PC-3 (cell line): ENCODE measurements around the gene UGT1A8.

Experiments used
- CTCF ChIP-seq: fragments of 300-600 bp; sonication (generic); conservative IDR thresholded peaks from 2 replicates; pipeline ENCODE4 v1.5.1; 2017; ENCODE audit warnings: antibody characterized with exemption, low read depth, mild to moderate bottlenecking, low read length
- EZH2 ChIP-seq: fragments of 300-600 bp; sonication (generic); IDR thresholded peaks from one replicate; pipeline ENCODE4 v1.6.1; 2017; ENCODE audit warnings: antibody characterized with exemption, mild to moderate bottlenecking, low read length; ENCODE audit not compliant: unreplicated experiment
- EZH2phosphoT487 ChIP-seq: fragments of 300-600 bp; sonication (generic); IDR thresholded peaks from 2 replicates; pipeline ENCODE4 v1.6.1; 2018; ENCODE audit warnings: mild to moderate bottlenecking, antibody characterized with exemption, low read length, borderline replicate concordance

- TF ChIP-seq EZH2phosphoT487, result no peak
- no peak for TF ChIP-seq CTCF
- no peak for TF ChIP-seq EZH2
Observed at GRCh38 chr2:233672886-233673285, 55.5 kb downstream of the UGT1A8 start.
